ENCODE measurements around the gene RAB34.

The RAB34 gene

GRCh38 chr17:28710861-28711722 lies 6.6 kb downstream of the RAB34 start:
- peak; percentile 94 for DNase-seq

- no peak for DNase-seq
These were observed 10.3 kb downstream of the RAB34 start for GRCh38 chr17:28707339-28707720.

GRCh38 chr17:28706471-28707338 lies 11.0 kb downstream of the RAB34 start:
- no peak for DNase-seq

GRCh38 chr17:28705728-28706334 lies 11.8 kb downstream of the RAB34 start:
- DNase-seq: no peak

- DNase-seq: no peak
These were observed 12.5 kb downstream of the RAB34 start for GRCh38 chr17:28705074-28705659.

GRCh38 chr17:28704219-28704858 lies 13.3 kb downstream of the RAB34 start:
- DNase-seq: no peak

GRCh38 chr17:28703552-28704218 lies 14.0 kb downstream of the RAB34 start:
- DNase-seq: no peak

- no peak for DNase-seq
These were observed 14.9 kb downstream of the RAB34 start for GRCh38 chr17:28702752-28703150.

GRCh38 chr17:28702026-28702751 lies 15.5 kb downstream of the RAB34 start:
- no peak for DNase-seq

GRCh38 chr17:28700830-28701492 lies 16.7 kb downstream of the RAB34 start:
- no peak for DNase-seq

GRCh38 chr17:28700278-28700677 lies 17.4 kb downstream of the RAB34 start:
- DNase-seq: no peak

GRCh38 chr17:28698253-28698941 lies 19.3 kb downstream of the RAB34 start:
- DNase-seq: no peak

- no peak for DNase-seq
These were observed 23.8 kb downstream of the RAB34 start for GRCh38 chr17:28693869-28694268.

GRCh38 chr17:28689011-28689410 lies 28.7 kb downstream of the RAB34 start:
- no peak for DNase-seq

GRCh38 chr17:28688481-28688880 lies 29.2 kb downstream of the RAB34 start:
- DNase-seq: no peak

GRCh38 chr17:28686296-28686695 lies 31.4 kb downstream of the RAB34 start:
- DNase-seq: no peak

- DNase-seq: no peak
These were observed 32.3 kb downstream of the RAB34 start for GRCh38 chr17:28685366-28685765.

GRCh38 chr17:28684963-28685362 lies 32.7 kb downstream of the RAB34 start:
- DNase-seq: no peak

- no peak for DNase-seq
These were observed 35.0 kb downstream of the RAB34 start for GRCh38 chr17:28682655-28683054.

GRCh38 chr17:28675980-28676379 lies 41.7 kb downstream of the RAB34 start:
- no peak for DNase-seq
